ENCODE data around the gene RIN3. TPM values are rescaled to one million over a fixed set of nuclear protein-coding genes. Genes with fewer than 3 reads are reported as not detected.

RIN3 gene
- total and polyA plus RNA-seq, 10 of the 15 experiments (the other 5 are each of a cell fraction or from before 2014, with no cell fraction given): 0.91 to 23.3 (median 6.3) TPM

DNA sequence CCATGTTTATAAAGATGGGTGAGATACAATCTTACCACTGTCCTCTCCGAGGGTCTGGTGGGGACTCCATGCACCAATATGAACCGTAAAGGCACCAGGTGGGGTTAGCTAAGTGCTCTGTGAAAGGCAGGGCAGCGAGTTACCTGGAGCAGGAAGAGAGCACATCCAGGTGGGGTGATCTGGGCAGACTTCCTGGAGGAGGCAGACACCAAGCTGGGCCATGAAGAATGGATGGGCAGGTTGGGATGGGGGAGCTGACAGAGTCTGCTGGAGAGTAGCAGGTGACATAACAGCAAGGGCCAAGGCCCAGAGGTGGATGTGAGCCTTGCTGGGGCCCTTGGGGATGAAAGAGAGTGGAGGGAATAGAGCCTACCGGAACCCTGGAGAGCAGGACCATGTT lies 45.9 kb downstream of the RIN3 start:
- H3K4me1 ChIP-seq (ENCODE audit: control insufficient read depth, insufficient read depth, low read length): peaks cover 33% of the 10 kb centered on the region
- SMC1A ChIA-PET (ENCODE audit: uncharacterized antibody, unreplicated experiment): interaction anchor here (1.5 kb wide), 1 partner anchor 18 kb away, joined by 5 read pairs; no protein-coding TSS in a partner anchor
- no TSS peak for BruUV-seq (replicated peaks)

DNA sequence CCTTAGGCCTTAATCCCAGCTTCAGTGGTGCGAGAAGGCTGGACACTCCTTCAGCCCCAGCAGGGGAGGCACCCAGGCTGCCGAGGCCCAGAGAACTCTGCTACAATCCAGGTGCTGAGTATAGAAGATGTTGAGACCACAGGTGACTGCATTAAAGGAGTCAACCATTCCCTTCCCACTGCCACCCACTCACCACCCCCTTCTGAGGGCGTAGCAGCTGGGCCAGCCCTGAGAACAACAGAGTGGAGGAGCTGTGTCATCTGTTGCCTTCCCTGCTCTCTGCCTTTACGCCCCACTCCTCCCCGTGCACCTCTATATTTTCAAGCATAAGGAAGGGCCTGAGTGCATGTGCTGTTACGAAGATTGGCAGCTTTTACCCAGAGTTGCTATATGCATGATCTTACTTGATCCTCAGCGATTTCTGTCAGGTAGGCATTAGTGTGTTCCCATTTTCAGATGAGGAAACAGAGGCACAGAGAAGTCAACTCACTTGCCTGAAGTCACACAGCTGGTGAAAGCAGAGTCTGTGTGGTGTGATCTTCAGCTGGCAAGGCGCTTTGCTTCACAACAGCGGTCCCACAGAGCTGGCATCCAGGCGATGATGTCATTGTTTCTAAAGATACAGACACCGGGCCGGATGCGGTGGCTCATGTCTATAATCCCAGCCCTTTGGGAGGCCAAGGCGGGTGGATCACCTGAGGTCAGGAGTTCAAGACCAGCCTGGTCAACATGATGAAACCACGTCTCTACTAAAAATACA lies 46.7 kb downstream of the RIN3 start:
- 0 out of 2 replicates have a peak, but pooled peaks have one; percentile 26 for TF ChIP-seq ATF7 (IDR thresholded peaks at IDR 0.05; ENCODE audit: low read depth)
- TF ChIP-seq, protein P1, sequence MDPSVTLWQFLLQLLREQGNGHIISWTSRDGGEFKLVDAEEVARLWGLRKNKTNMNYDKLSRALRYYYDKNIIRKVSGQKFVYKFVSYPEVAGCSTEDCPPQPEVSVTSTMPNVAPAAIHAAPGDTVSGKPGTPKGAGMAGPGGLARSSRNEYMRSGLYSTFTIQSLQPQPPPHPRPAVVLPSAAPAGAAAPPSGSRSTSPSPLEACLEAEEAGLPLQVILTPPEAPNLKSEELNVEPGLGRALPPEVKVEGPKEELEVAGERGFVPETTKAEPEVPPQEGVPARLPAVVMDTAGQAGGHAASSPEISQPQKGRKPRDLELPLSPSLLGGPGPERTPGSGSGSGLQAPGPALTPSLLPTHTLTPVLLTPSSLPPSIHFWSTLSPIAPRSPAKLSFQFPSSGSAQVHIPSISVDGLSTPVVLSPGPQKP (IDR thresholded peaks at IDR 0.05; ENCODE audit: low read depth, low read length): no peak
- Histone ChIP-seq H3K36me3 (ENCODE audit: control insufficient read depth in 2 of 2, insufficient read depth in 2 of 2, low read length in 1 of 2) (peaks cover 0 to 6% of the 10 kb centered on the region in 2 experiments; a peak in 2 of 4 replicates), H4K20me1 (ENCODE audit: control insufficient read depth, insufficient read depth) (no peaks in the 10 kb centered on the region), H3K9me3 (replicated peaks; ENCODE audit: control insufficient read depth, insufficient read depth, low read length) (no peaks in the 10 kb centered on the region), H3K9ac (ENCODE audit: control insufficient read depth, insufficient read depth, low read length) (no peak overlapping the region), H3K79me2 (ENCODE audit: control insufficient read depth, insufficient read depth, low read length) (no peaks in the 10 kb centered on the region), H3K4me1 (ENCODE audit: control insufficient read depth, insufficient read depth, low read length) (peaks cover 31% of the 10 kb centered on the region), H3K27ac (ENCODE audit: control insufficient read depth, insufficient read depth) (no peak overlapping the region), H3K4me2 (ENCODE audit: control insufficient read depth, insufficient read depth) (no peak overlapping the region), H3K27me3 (replicated peaks in 1 of 2; ENCODE audit: control insufficient read depth in 2 of 2, insufficient read depth in 2 of 2, low read length in 1 of 2) (no peaks in the 10 kb centered on the region), H3K4me3 (no peak overlapping the region), H2AFZ (ENCODE audit: control insufficient read depth, low read depth, low read length) (no peak overlapping the region)
- FAIRE-seq: no peak
- POLR2A ChIA-PET: no interaction called here
- no peak for DNase-seq (ENCODE audit: low read depth, low spot score)
- WGBS (ENCODE audit: insufficient coverage, insufficient replicate concordance, low lambda C conversion rate, missing lambda C conversion rate): 93% methylated on average over 15 of the region's 15 CpGs
- in situ Hi-C loops (cut with MboI) (no loop called here), intact Hi-C loops (cut with micrococcal nuclease; ENCODE audit: unreplicated experiment) (no loop called here)
- SMC1A ChIA-PET (ENCODE audit: uncharacterized antibody, unreplicated experiment): interaction anchor here (1.3 to 1.5 kb wide), 2 partner anchors 17 to 26 kb away, joined by 3 to 5 read pairs; no protein-coding TSS in a partner anchor
- no TSS peak for BruUV-seq (replicated peaks)
- RAD21 ChIA-PET (ENCODE audit: unreplicated experiment): interaction anchor here (1.2 kb wide), 1 partner anchor 9 kb away, joined by 3 read pairs; no protein-coding TSS in a partner anchor
- CTCF ChIA-PET: interaction anchor here (0.8 kb wide), 1 partner anchor 17 kb away, joined by 3 read pairs; no protein-coding TSS in a partner anchor
- no peak for ATAC-seq

More for the DNA sequence above, 45.9 kb downstream of the RIN3 start:
- Histone ChIP-seq H3K9ac (ENCODE audit: control insufficient read depth, insufficient read depth, low read length) (no peak overlapping the region), H3K27ac (ENCODE audit: control insufficient read depth, insufficient read depth) (no peak overlapping the region), H4K20me1 (ENCODE audit: control insufficient read depth, insufficient read depth) (no peaks in the 10 kb centered on the region), H3K36me3 (ENCODE audit: control insufficient read depth in 2 of 2, insufficient read depth in 2 of 2, low read length in 1 of 2) (peaks cover 0 to 6% of the 10 kb centered on the region in 2 experiments; a peak in 2 of 4 replicates), H3K27me3 (replicated peaks in 1 of 2; ENCODE audit: control insufficient read depth in 2 of 2, insufficient read depth in 2 of 2, low read length in 1 of 2) (no peaks in the 10 kb centered on the region), H2AFZ (ENCODE audit: control insufficient read depth, low read depth, low read length) (no peak overlapping the region), H3K4me3 (no peak overlapping the region), H3K4me2 (ENCODE audit: control insufficient read depth, insufficient read depth) (no peak overlapping the region), H3K79me2 (ENCODE audit: control insufficient read depth, insufficient read depth, low read length) (no peaks in the 10 kb centered on the region), H3K9me3 (replicated peaks; ENCODE audit: control insufficient read depth, insufficient read depth, low read length) (no peaks in the 10 kb centered on the region)
- ChIA-PET RAD21 (ENCODE audit: unreplicated experiment) (interaction anchor here (1.2 kb wide), 1 partner anchor 10 kb away, joined by 3 read pairs; no protein-coding TSS in a partner anchor), CTCF (interaction anchor here (0.8 to 1.2 kb wide), 2 partner anchors 18 to 36 kb away, joined by 3 to 5 read pairs; no protein-coding TSS in a partner anchor), POLR2A (interaction anchor here (0.7 kb wide), 1 partner anchor 8 kb away, joined by 3 read pairs; no protein-coding TSS in a partner anchor)
- no peak for ATAC-seq
- intact Hi-C loops (cut with micrococcal nuclease; ENCODE audit: unreplicated experiment): no loop called here
- 94% methylated on average over 4 of the region's 4 CpGs for WGBS (ENCODE audit: insufficient coverage, insufficient replicate concordance, low lambda C conversion rate, missing lambda C conversion rate)
- TF ChIP-seq TCF12 (IDR thresholded peaks at IDR 0.05; ENCODE audit: low read depth, low read length): no peak
- no peak for FAIRE-seq
- DNase-seq (ENCODE audit: low read depth, low spot score): no peak
- in situ Hi-C loops (cut with MboI): no loop called here
